ENCODE measurements around the gene GPI. TPM values are rescaled to one million over a fixed set of nuclear protein-coding genes. Genes with fewer than 3 reads are reported as not detected.

The GPI gene
- total RNA-seq, 1 experiment from 2014 or later, result 370 TPM

GRCh38 chr19:34370117-34370516 is 5.1 kb downstream of the GPI start:
- intact Hi-C loops (cut with micrococcal nuclease; ENCODE audit: unreplicated experiment), result no loop called here
- no peak overlapping the region for H3K4me3 ChIP-seq (ENCODE audit: low read depth in 2 of 2, low read length in 2 of 2)
- DNase-seq (ENCODE audit: low read depth, low spot score) (no peak), ATAC-seq (no peak)
- peaks cover 7% of the 10 kb centered on the region; the same call in 1 of the 2 replicates for H3K4me1 ChIP-seq (ENCODE audit: control insufficient read depth, insufficient read depth, low read length)
- H3K9me3 ChIP-seq (ENCODE audit: control insufficient read depth, insufficient read depth, low read depth, low read length), result no peaks in the 10 kb centered on the region
- no peak for TF ChIP-seq POLR2AphosphoS5 (IDR thresholded peaks at IDR 0.05; ENCODE audit: low read depth, low read length)
- TF ChIP-seq REST (IDR thresholded peaks at IDR 0.05; ENCODE audit: insufficient read depth in 1 of 2, low read depth in 2 of 2, low read length in 1 of 2), result no peak
- no peak for TF ChIP-seq SIN3A (IDR thresholded peaks at IDR 0.05; ENCODE audit: borderline replicate concordance, insufficient read depth, low read depth, low read length)
- no peak for TF ChIP-seq CTCF (IDR thresholded peaks at IDR 0.05)
- no peak for TF ChIP-seq TCF7L2 (IDR thresholded peaks at IDR 0.05; ENCODE audit: low read depth, low read length)
- BruUV-seq (replicated peaks), result no TSS peak
- CTCF ChIA-PET, result no interaction called here
- H3K36me3 ChIP-seq (ENCODE audit: control insufficient read depth, insufficient read depth, low read length), result peaks cover 19% of the 10 kb centered on the region
- in situ Hi-C loops (cut with HindIII; ENCODE audit: low pct_unique_long_range_greater_than_20kb, low sequenced_read_pairs), result no loop called here
- POLR2A ChIA-PET, result no interaction called here
- H3K27me3 ChIP-seq (ENCODE audit: control insufficient read depth, insufficient read depth, low read length), result no peaks in the 10 kb centered on the region
- H3K27ac ChIP-seq (ENCODE audit: low read length), result no peak overlapping the region

GRCh38 chr19:34370983-34371382 is 6.0 kb downstream of the GPI start:
- H3K4me3 ChIP-seq (ENCODE audit: low read depth in 2 of 2, low read length in 2 of 2), result no peak overlapping the region
- H3K36me3 ChIP-seq (ENCODE audit: control insufficient read depth, insufficient read depth, low read length), result peaks cover 17% of the 10 kb centered on the region
- ATAC-seq (0 out of 2 replicates have a peak, but pooled peaks have one; percentile 8), DNase-seq (ENCODE audit: low read depth, low spot score) (no peak)
- no peak overlapping the region for H3K27ac ChIP-seq (ENCODE audit: low read length)
- peaks cover 6% of the 10 kb centered on the region; the same call in 1 of the 2 replicates for H3K4me1 ChIP-seq (ENCODE audit: control insufficient read depth, insufficient read depth, low read length)
- intact Hi-C loops (cut with micrococcal nuclease; ENCODE audit: unreplicated experiment), result no loop called here
- TF ChIP-seq SIN3A (IDR thresholded peaks at IDR 0.05; ENCODE audit: borderline replicate concordance, insufficient read depth, low read depth, low read length), result no peak
- no peak for TF ChIP-seq POLR2AphosphoS5 (IDR thresholded peaks at IDR 0.05; ENCODE audit: low read depth, low read length)
- no peak for TF ChIP-seq CTCF (IDR thresholded peaks at IDR 0.05)
- no peak for TF ChIP-seq TCF7L2 (IDR thresholded peaks at IDR 0.05; ENCODE audit: low read depth, low read length)
- TF ChIP-seq REST (IDR thresholded peaks at IDR 0.05; ENCODE audit: insufficient read depth in 1 of 2, low read depth in 2 of 2, low read length in 1 of 2), result no peak
- POLR2A ChIA-PET, result interaction anchor here (0.7 kb wide), 1 partner anchor 87 kb away, joined by 5 read pairs; no protein-coding TSS in a partner anchor
- no peaks in the 10 kb centered on the region for H3K27me3 ChIP-seq (ENCODE audit: control insufficient read depth, insufficient read depth, low read length)
- in situ Hi-C loops (cut with HindIII; ENCODE audit: low pct_unique_long_range_greater_than_20kb, low sequenced_read_pairs), result no loop called here
- BruUV-seq (replicated peaks), result no TSS peak
- H3K9me3 ChIP-seq (ENCODE audit: control insufficient read depth, insufficient read depth, low read depth, low read length), result no peaks in the 10 kb centered on the region
- CTCF ChIA-PET, result no interaction called here

All from Panc1 (cell line).